Activated T-helper 1 cell treated with Interleukin-2 at 50 U/mL for 16 hours (primary cell): ENCODE measurements around the gene SH3BP1.
"Not testable (repeated sequence)": the region's sequence is repeated elsewhere in the genome, so short reads cannot be mapped to it uniquely, and the experiment has no call there.

Source experiments
- DNase-seq: peaks from one replicate; pipeline ENCODE4 v3.0.0-alpha.2; 2020; ENCODE audit warnings: low read depth

The SH3BP1 gene, protein sequence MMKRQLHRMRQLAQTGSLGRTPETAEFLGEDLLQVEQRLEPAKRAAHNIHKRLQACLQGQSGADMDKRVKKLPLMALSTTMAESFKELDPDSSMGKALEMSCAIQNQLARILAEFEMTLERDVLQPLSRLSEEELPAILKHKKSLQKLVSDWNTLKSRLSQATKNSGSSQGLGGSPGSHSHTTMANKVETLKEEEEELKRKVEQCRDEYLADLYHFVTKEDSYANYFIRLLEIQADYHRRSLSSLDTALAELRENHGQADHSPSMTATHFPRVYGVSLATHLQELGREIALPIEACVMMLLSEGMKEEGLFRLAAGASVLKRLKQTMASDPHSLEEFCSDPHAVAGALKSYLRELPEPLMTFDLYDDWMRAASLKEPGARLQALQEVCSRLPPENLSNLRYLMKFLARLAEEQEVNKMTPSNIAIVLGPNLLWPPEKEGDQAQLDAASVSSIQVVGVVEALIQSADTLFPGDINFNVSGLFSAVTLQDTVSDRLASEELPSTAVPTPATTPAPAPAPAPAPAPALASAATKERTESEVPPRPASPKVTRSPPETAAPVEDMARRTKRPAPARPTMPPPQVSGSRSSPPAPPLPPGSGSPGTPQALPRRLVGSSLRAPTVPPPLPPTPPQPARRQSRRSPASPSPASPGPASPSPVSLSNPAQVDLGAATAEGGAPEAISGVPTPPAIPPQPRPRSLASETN

DNA sequence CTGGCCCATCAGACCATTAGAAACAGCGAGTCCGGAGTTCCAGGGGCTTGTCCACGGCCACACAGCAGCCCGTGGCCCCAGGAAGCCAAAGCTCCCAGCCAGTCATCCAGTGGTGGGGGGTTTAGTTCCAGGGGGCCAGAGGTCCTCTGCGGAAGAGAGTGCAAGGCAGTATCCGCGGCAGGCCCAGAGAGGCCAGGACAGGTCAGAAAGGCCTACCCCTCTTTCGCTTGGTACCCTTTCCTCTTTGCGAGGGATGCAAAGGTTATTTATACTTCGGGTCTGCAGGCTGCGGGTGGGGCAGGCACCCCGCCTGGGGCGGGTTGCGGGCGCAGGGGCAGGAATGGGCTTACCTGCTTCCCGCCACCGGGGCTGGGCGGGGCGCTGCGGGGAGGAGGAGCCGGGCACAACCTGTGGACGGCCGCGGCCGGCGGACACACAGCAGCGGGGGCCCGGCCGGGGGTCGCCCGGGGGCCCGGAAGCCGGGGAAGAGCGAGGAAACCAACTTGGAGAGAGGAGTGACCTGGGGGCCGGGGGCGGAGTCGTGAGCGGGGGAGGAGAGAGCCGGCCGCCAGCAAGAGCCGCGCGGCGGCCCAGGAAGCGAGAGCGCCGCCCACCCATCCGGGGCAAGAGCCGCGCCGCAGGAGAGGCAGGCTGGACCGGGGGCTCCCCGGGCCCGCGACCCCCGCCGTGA is at the start of gene SH3BP1:
SH3BP1 (plus strand) TSS at position 600 of the 691 bp plus-strand sequence. CDS start 119 bp downstream, outside the sequence.
- DNase-seq = peak; percentile 41

DNA sequence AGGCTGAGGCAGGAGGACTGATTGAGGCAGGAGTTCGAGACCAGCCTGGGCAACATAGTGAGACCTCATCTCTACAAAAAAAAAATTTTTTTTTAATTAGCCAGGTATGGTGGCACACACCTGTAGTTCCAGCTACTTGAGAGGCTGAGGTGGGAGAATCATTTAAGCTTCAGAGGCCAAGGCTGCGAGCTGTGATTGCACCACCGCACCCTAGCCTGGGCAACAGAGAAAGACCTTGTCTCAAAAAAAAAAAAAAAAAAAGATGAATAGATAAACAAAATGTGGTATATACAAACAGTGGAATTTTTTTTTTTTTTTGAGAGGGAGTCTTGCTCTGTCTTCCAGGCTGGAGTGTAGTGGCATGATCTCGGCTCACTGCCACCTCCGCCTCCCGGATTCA is 48.4 kb upstream of the SH3BP1 start:
- not testable (repeated sequence) for DNase-seq

- DNase-seq = no peak
Observed at GRCh38 chr22:37591823-37592404, 47.6 kb upstream of the SH3BP1 start.

- DNase-seq = no peak
Observed at GRCh38 chr22:37594237-37594636, 45.2 kb upstream of the SH3BP1 start.

- DNase-seq = no peak
Observed at GRCh38 chr22:37599153-37599552, 40.3 kb upstream of the SH3BP1 start.

DNA sequence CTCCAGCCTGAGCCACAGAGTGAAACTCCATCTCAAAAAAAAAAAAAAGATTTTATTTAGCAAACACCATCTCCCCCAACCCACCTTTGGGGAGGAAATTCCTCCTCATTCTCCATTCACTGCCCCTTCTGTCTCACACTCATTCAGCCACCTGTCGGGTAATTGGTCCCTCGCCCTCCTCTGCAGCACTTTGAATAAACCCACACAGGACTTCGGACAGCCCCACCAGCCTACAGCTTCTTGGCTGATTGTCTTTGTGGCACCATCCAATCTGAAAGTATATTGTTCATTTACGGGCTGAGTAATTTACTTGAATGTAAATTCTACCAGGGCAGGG is 38.3 kb upstream of the SH3BP1 start:
- no peak for DNase-seq

DNA sequence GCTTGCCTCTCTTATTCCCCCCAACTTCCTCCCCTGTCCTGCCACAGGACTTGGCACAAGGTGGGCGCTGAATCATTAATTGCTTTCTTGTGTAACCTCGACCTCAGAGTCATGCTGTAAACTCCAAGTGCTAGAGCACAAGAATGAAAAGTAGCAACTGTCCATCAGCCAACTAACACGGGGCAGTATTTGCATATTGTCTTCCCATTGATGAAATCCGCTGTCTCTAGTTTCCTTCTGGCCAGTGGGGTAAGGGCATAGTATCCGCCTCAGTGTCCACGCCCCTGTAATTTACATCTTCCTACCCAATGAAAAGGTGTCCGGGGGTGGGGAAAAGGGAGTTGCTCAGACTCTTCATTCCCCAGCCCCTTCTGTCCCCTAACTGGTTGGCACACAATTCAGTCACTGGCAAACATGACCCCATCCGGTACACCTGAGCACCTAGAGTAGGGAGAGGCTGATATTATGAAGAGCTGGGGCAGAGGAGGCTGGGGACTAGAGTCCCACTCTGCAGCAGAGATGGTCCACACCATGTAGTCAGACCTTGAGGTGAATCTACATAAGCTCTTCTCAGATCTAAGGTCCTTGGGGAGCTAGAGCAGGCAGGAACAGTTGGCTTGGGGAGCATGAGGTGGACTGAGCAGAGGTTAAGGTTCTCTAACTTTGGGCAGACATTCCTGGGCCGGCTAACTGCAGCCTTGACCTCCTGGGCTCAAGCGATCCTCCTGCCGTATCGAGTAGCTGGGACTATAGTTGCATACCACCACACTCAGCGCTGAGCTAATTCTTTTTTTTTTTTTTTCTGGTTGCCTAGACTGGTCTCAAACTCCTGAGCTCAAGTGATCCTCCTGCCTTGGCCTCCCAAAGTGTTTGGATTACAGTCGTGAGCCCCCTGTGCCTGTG is 37.7 kb upstream of the SH3BP1 start:
- DNase-seq = no peak

DNA sequence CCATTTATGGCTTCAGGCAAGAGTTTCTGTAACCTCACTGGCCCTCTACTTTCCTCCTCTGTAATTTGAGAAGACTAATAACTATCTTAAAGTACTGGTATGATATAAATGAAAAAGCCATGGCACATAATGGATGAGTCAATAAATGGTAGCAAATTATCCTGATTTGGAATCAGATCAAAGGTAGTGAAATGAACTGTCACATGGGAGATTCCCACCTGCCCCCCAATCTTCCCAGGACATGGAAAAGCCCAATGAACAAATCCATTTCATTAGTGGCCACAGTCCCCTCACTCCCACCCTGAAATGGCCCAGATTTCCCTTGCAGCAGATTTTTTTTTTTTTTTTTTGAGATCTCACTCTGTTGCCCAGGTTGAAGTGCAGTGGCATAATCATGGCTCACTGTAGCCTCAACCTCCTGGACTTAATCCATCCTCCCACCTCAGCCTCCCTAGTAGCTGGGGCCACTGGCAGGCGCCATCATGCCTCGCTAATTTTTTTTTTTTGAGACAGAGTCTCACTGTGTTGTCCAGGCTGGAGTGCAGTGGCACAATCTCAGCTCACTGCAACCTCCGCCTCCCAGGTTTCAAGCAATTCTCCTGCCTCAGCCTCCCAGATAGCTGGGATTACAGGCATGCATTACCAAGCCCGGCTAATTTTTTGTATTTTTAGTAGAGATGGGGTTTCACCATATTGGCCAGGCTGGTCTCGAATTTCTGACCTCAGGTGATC is 36.8 kb upstream of the SH3BP1 start:
- DNase-seq = not testable (repeated sequence)

DNA sequence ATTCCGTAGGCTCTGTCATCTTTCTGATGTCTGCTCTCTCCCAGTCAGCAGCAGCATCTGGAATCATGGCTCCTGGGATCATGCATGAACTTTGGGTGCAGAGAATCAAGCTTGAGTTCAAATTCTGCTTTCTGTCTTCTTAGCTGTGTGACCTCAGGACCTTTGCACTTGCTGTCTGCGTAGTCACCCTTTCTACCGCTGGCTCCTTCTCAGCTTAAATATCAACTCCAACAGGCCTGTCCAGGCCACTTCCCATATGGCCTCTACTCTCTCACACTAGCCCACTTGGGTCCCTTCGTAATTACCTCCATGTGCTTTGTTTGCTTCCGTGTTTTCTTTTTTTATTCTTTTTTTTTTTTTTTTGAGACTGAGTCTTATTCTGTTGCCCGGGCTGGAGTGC is 35.4 kb upstream of the SH3BP1 start:
- DNase-seq = no peak

GRCh38 chr22:37604875-37605274 is 34.6 kb upstream of the SH3BP1 start:
- peak; percentile 45 for DNase-seq

- peak; percentile 86 for DNase-seq
Observed at GRCh38 chr22:37607010-37607934, 32.2 kb upstream of the SH3BP1 start.

GRCh38 chr22:37607935-37608476 is 31.5 kb upstream of the SH3BP1 start:
- no peak for DNase-seq

DNA sequence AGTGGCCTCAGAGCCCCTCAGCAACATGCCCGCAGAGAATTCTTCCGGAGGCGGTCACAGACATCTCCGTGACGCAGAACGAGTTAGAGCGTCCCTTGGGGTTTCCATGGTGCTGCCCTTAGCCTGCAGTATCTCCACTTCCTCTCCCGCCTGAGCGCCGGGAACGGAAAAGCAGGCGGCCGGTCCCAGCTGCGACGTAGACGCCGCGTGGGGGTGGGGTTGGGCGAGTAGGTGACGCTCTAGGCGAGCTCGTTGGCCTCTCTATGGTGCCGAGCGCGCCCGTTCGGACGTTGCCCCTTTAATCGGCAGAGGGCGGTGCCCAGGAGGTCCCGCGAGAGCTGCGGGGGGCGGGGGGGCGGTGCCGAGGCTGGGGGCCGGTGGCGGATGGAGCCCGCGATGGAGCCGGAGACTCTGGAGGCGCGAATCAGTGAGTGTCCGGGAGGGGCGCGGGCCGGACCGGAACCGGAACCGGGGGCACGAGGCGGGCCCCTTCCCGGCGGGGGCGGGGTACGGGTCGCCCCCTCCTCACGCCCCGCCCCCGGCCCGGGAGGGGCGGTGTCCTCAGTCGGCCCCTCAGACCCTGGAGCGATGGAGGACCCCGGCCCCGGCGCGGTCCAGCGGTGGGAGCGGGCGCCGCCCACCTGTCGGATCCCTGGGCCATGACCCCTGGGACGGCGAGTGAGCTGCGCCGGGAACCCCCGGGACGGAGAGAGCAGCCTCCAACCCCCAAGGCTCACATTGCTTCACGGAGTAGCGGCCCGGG is 30.8 kb upstream of the SH3BP1 start, which contains the start of gene GGA1:
GGA1 (plus strand) TSS at position 358 of the 763 bp plus-strand sequence; CDS start at position 385, 27 bp downstream.
- DNase-seq = peak; percentile 94

- DNase-seq = no peak
Observed at GRCh38 chr22:37609240-37610152, 30.0 kb upstream of the SH3BP1 start.

DNA sequence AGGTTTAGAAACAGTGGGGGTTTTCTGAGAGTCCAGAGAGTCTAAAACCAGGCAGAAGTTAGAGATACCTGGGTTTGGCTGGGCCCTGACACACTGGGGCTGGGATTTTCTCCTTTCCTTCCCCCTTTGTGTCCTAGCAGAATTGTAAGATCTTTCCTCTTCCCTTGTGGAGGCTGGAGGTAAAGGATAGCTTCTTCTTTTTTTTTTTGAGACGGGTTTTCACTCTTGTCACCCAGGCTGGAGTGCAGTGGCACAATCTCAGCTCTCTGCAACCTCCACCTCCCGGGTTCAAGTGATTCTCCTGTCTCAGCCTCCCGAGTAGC is 29.4 kb upstream of the SH3BP1 start:
- DNase-seq = not testable (repeated sequence)

- DNase-seq = no peak
Observed at GRCh38 chr22:37610480-37611129, 28.9 kb upstream of the SH3BP1 start.

GRCh38 chr22:37611207-37611606 is 28.3 kb upstream of the SH3BP1 start:
- no peak for DNase-seq
